Activated T-helper 2 cell treated with anti-CD3 and anti-CD28 coated beads, Interferon-gamma antibody, Interleukin-2, Interleukin-4, amounts not matched to agents 10 μg/mL and 5 μg/mL and 100 μg/mL, durations not matched to agents 14 hours and 24 hours and 36 hours (primary cell): ENCODE measurements around the gene RBM5. TPM values are rescaled to one million over a fixed set of nuclear protein-coding genes. Genes with fewer than 3 reads are reported as not detected.

ENCODE experiments used
- DNase-seq: peaks from one replicate; pipeline ENCODE4 v3.0.0; 2021; ENCODE audit warnings: low spot score
- H3K27ac Mint-ChIP-seq: one replicate; pipeline ENCODE4 v1.8.0; 2021; ENCODE audit warnings: mixed read lengths
- H3K27me3 Mint-ChIP-seq: one replicate; pipeline ENCODE4 v1.8.0; 2021; ENCODE audit warnings: low read depth, mixed read lengths
- H3K36me3 Mint-ChIP-seq: one replicate; pipeline ENCODE4 v1.8.0; 2021; ENCODE audit warnings: low read depth, mixed read lengths
- H3K4me1 Mint-ChIP-seq: one replicate; pipeline ENCODE4 v1.8.0; 2021; ENCODE audit warnings: low read depth, mixed read lengths
- H3K4me3 Mint-ChIP-seq: one replicate; pipeline ENCODE4 v1.8.0; 2021; ENCODE audit warnings: low read depth, mild to moderate bottlenecking, moderate library complexity, mixed read lengths
- H3K9me3 Mint-ChIP-seq: one replicate; pipeline ENCODE4 v1.8.0; 2021; ENCODE audit warnings: mixed read lengths
- intact Hi-C: fragments of 100-400 bp; cut with micrococcal nuclease; formaldehyde crosslinking; loops from one replicate; pipeline ENCODE4 v1.15.1; 2023
- total RNA-seq: library from RNA; stranded (reverse); gene quantifications from 2 replicates; pipeline ENCODE4 v1.2.3, GENCODE V29; 2022

Gene RBM5
- total RNA-seq, 1 donor from 2014 or later, result 139 TPM

DNA sequence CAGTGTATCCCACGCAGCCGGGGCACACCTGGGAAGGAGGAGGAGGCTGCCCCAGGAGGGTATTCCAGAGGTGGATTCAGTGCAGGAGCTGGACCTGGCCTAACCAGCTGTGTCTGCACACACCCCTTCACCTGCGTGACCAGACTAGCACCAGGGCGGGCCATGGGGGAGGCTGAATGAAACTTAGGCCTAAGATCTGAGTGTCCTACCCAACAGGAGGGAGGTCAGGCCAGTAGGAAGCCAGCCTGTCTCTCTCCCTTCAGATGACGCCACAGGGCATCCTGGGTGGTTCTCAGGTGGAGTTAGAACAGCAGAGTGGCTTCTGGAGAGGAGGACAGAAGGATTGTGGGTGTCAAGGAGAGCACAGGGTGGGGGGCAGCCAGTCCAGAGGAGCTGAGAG, 63.0 kb downstream of the RBM5 start:
- intact Hi-C loops, result no loop called here
- Mint-ChIP-seq H3K9me3 (no peaks in the 10 kb centered on the region), H3K36me3 (no peaks in the 10 kb centered on the region)

DNA sequence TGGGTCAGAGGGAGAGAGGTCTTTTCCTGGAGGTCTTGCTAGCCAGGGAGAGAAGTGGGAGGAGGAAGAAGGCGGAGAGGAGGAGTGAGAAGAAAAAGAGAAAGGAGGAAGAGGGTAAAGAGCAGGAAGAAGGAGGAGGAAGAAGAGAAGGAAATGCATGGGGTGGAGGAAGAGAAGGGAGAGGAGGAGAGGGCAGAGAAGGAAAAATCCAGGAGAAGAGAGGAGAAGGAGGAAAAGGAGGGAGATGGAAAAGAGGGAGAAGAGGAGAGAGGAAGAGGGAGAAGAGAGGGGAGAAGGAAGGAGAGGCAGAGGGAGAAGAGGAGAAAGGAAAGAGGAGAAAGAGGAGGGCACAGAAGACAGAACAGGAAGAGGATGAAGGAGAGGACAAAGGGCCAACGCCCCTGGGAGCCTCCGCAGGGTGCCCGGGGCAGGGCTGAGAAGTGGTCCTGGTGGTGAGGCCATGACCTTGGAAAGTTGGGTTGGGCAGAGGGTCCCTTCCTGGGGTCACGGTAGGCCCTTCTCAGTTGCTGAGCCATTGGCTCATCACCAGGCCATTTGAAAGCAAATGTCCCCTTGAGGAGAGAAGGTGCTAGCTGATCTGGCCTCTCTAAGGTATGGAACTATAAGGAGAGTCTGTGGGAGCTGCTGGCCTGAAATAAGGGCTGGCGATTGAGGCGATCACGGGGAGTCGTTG, 65.2 kb downstream of the RBM5 start:
- intact Hi-C loops, result no loop called here
- no peaks in the 10 kb centered on the region for H3K36me3 Mint-ChIP-seq

More for the DNA sequence above, 63.0 kb downstream of the RBM5 start:
- no peak overlapping the region for H3K4me3 Mint-ChIP-seq
- peaks cover 5% of the 10 kb centered on the region for H3K4me1 Mint-ChIP-seq
- H3K27ac Mint-ChIP-seq, result no peak overlapping the region
- peaks cover 27% of the 10 kb centered on the region for H3K27me3 Mint-ChIP-seq
- DNase-seq, result no peak

DNA sequence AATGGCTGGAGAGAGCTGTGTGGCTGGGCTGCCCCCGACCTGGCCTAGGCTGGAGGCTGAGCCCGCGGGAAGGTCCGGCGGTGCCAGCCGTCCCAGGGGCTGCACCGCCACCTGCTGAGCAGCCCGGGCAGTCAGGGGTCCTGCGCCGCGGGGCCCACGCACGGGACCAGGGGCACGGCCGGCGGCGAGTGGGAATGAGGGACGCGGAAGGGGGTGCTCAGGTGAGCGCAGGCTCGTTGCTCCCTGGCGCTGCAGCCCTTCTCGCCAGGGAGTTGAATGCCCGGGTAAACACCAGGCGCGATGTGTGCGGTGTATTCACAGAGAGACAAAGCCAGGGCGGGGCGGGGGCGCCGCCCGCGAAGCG, 65.7 kb downstream of the RBM5 start:
- no peak for DNase-seq
- H3K4me1 Mint-ChIP-seq, result peaks cover 5% of the 10 kb centered on the region
- H3K4me3 Mint-ChIP-seq, result peak overlapping the region; percentile 63
- H3K27ac Mint-ChIP-seq, result no peak overlapping the region
- intact Hi-C loops, result no loop called here
- no peaks in the 10 kb centered on the region for H3K9me3 Mint-ChIP-seq
- H3K36me3 Mint-ChIP-seq, result no peaks in the 10 kb centered on the region
- peaks cover 33% of the 10 kb centered on the region for H3K27me3 Mint-ChIP-seq

More for the DNA sequence above, 65.2 kb downstream of the RBM5 start:
- Mint-ChIP-seq H3K27me3 (peaks cover 32% of the 10 kb centered on the region), H3K9me3 (no peaks in the 10 kb centered on the region), H3K27ac (no peak overlapping the region), H3K4me3 (peak overlapping the region; percentile 63), H3K4me1 (peaks cover 5% of the 10 kb centered on the region)
- DNase-seq, result no peak

DNA sequence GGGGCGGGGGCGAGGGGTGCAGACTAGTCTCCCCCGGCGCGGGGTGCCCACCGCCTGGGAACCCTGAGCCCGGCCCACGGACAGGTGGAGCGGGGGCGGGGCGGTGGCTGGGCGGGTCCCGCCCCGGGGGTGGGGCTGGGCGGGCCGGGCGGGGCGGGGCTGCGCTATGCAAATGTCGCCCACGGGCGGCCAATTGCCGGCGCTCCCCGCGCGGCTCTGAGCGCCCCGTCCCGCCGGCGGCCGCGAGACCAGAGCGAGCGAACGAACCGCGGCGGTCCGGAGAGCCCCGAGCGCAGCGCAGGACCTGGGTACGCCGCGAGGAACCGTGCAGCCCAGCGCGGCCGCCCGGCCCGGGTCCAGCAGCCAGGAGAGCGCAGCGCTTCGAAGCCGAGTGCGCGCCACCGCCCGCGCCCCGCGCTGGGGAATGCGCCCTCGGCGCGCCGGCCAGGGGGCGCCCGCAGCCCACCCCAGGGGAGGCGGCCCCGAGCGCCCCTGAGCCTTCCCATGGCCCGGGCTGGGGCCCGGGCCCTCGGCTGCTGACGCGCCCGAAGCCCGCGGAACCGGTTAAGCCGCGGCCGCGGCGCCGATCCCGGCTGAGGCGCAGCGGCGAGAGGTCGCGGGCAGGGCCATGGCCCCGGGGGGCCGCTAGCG, 66.2 kb downstream of the RBM5 start, which contains the start of gene SEMA3F:
SEMA3F (plus strand) TSS at position 485 of the 651 bp plus-strand sequence. CDS start 4,299 bp downstream, outside the sequence.
- intact Hi-C loops, result no loop called here
- Mint-ChIP-seq H3K4me3 (peak within 1 kb of the TSS; percentile 71), H3K27me3 (peaks cover 33% of the 10 kb centered on the region), H3K36me3 (no peaks in the 10 kb centered on the region), H3K4me1 (peaks cover 5% of the 10 kb centered on the region), H3K9me3 (no peaks in the 10 kb centered on the region), H3K27ac (no peak within 1 kb of the TSS)
- peak; percentile 69 for DNase-seq

DNA sequence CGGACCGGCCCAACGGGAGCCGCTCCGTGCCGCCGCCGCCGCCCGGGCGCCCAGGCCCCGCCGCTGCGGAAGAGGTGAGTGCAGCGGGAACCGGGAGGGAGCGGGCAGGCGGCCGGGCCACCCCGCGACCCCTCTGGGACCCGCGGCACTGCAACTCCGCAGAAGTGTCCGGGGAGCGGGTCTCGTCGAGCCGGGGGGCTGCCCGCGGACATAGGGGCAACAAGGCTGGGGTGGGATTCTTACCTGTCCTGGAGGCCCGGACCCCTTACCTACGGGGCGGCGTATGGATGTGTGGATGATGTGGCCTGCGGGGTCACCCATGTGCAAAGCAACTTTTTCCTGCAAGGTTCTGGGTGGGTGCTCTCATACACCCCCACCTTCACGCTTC, 66.8 kb downstream of the RBM5 start:
- Mint-ChIP-seq H3K4me3 (peak overlapping the region; percentile 71), H3K27me3 (peaks cover 33% of the 10 kb centered on the region), H3K36me3 (no peaks in the 10 kb centered on the region), H3K27ac (no peak overlapping the region), H3K4me1 (peaks cover 5% of the 10 kb centered on the region), H3K9me3 (no peaks in the 10 kb centered on the region)
- intact Hi-C loops, result no loop called here
- DNase-seq, result no peak

DNA sequence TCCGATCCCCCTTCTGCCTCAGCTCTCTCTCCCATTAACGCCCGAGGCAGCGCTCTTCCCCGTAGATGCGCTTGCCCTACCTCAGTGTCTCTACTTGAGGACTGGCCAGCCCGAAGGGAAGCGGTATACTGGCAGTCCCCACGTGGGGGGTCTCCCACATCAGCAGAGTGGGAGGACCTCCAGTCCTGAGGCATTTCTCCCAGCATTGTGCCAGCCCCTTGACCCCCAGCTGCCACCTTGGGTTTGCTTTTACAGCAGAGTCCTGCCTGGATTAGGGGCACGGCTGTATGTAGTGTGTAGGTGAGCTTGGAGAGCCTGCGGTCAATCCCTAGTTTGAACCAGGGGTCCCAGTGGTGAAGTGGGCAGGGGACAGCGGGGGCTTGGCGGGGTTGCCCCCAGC, 67.2 kb downstream of the RBM5 start:
- intact Hi-C loops, result no loop called here
- H3K4me1 Mint-ChIP-seq, result peaks cover 5% of the 10 kb centered on the region
- peak overlapping the region; percentile 71 for H3K4me3 Mint-ChIP-seq
- H3K27ac Mint-ChIP-seq, result no peak overlapping the region
- no peaks in the 10 kb centered on the region for H3K9me3 Mint-ChIP-seq
- no peaks in the 10 kb centered on the region for H3K36me3 Mint-ChIP-seq
- DNase-seq, result no peak
- H3K27me3 Mint-ChIP-seq, result peaks cover 33% of the 10 kb centered on the region

DNA sequence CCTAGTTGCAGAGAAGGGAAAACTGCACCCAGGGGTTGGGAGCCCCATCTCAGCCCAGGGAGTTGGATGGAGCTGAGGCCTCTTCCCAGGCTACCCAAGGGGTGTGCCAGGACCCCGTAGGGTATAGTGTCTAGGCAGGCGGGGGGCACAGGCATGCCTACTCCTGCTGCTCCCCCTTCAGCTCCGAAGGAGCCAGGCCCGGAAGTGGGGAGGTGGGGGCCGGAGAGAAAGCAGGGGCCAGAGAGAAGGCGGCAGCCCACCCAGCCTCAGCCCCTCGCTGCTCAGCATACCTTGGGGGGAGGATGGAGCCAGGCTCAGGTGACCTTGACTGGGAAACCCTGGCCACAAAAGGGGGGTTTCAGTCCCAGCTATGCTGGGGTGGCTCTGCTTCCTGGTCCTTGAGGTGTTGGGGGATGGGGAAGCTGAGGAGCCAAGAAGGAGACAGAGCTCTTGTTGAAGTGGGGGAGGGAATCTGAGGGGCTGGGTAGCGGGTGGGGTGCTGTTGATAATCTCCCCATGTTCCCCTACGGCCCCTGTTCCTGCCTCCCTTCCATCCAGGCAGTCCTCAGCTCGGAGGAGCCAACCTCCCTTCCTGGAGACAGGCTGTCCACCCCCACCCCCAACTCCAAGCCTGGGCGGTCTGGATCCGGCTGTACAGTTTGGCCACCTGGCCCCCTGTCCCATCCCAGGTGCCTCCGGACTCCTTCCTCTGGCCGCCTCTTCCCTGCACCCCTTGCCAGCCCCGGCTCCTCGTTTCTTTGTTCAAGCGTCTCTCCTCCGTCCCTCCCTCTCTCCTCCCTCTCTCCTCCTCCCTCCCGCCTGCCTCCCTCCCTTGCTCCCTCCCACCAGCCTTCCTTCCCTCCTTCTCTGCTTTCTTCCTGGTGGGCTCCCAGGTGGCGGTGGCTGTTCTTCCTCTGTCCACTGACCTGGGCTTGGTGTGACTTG, 68.1 kb downstream of the RBM5 start:
- intact Hi-C loops, result no loop called here
- H3K4me1 Mint-ChIP-seq, result peaks cover 5% of the 10 kb centered on the region
- H3K9me3 Mint-ChIP-seq, result no peaks in the 10 kb centered on the region
- H3K27me3 Mint-ChIP-seq, result peaks cover 33% of the 10 kb centered on the region
- H3K36me3 Mint-ChIP-seq, result no peaks in the 10 kb centered on the region
- DNase-seq, result no peak
- H3K27ac Mint-ChIP-seq, result no peak overlapping the region
- no peak overlapping the region for H3K4me3 Mint-ChIP-seq

DNA sequence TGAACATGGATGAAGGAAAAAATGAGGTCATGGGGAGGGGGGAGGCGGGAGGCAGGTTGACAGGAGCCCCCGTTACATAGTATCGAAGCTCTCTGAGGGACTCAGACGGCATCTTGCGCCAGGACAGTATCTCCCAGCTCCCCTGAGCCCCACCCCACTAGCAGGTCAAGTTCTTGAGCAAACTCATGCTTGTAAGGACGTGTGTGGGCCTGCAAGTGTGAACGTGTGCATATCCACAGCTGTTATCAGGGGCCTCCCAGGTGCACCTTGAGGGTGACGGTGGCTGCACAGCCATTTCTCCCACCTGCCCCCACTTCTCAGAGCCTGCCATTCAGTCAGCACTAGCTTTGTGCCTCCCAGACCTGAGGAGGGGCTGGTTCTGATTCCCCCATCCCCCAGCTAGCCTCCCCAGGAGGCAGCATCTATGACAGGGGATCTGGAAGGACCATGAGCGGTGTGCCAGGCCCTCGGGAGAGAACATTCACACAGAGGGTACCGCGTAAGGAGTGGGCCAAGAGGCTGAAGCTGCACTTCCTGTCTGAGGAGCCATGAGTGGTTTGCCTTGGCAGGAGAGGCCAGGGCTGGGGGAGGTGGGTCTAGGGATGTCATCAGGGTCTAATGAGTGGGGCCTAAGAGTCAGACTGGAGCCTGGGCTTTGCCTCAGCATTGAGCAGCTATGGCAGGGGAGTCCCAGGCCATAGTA, 69.3 kb downstream of the RBM5 start:
- Mint-ChIP-seq H3K27me3 (peaks cover 33% of the 10 kb centered on the region), H3K4me3 (no peak overlapping the region), H3K27ac (no peak overlapping the region)

DNA sequence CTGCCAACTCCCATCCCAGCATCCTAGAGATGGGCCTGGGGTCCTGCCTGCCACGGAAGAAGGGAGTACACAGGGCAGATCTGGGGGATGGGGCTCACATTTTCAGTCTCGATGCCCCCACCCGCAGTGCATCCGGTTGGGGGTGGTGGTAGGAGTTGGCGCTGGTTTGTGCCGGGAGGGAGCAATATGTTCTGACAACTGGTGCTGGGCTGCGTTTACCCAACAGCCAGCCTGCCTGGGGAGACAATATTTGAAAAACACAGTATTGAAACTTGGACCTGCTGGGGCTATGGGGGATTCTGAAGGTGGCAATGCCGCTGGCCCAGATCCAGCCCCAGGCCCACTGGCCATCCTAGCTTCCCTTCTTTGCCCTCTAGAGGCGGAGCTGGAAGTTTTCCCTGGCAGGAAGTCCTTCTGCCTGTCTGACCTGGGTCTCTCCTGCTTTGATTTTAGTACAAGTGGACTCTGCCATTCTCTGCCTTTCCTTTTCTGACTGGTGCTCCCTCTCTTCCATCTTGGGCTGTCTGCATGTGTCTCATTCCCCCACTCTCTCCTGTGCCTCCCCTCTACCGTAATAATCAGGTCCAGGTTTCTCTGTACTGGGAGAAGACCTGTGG, 69.9 kb downstream of the RBM5 start:
- no peak overlapping the region for H3K27ac Mint-ChIP-seq
- peaks cover 5% of the 10 kb centered on the region for H3K4me1 Mint-ChIP-seq
- no peaks in the 10 kb centered on the region for H3K9me3 Mint-ChIP-seq
- no peak overlapping the region for H3K4me3 Mint-ChIP-seq
- H3K36me3 Mint-ChIP-seq, result no peaks in the 10 kb centered on the region
- intact Hi-C loops, result no loop called here
- peaks cover 27% of the 10 kb centered on the region for H3K27me3 Mint-ChIP-seq
- DNase-seq, result no peak

More for the DNA sequence above, 69.3 kb downstream of the RBM5 start:
- Mint-ChIP-seq H3K36me3 (no peaks in the 10 kb centered on the region), H3K9me3 (no peaks in the 10 kb centered on the region), H3K4me1 (peaks cover 5% of the 10 kb centered on the region)
- intact Hi-C loops, result no loop called here
- no peak for DNase-seq

DNA sequence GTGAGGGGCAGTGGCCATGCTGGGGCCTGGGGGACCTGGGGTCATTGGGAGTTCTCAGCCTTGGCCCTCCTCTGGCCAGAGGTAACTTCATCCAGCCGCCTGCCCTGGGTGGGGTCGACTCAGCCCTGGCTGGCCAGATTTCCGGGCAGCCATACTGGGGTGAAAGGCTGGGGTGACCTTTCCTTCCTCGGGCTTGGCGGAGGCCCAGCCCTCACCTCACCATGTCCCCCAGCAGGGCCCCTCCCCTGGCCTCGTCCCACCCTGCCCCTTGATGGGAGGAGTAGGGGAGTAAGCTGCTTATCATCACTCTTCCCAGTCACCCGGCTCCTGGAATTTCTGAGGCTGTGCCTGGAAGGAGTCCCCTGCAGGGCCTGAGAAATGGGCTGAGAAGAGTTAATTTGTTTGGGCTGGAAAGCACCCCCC, 71.9 kb downstream of the RBM5 start:
- Mint-ChIP-seq H3K4me3 (no peak overlapping the region), H3K9me3 (no peaks in the 10 kb centered on the region), H3K27ac (no peak overlapping the region), H3K36me3 (no peaks in the 10 kb centered on the region), H3K27me3 (peaks cover 22% of the 10 kb centered on the region), H3K4me1 (peaks cover 2% of the 10 kb centered on the region)
- DNase-seq, result no peak
- intact Hi-C loops, result no loop called here

DNA sequence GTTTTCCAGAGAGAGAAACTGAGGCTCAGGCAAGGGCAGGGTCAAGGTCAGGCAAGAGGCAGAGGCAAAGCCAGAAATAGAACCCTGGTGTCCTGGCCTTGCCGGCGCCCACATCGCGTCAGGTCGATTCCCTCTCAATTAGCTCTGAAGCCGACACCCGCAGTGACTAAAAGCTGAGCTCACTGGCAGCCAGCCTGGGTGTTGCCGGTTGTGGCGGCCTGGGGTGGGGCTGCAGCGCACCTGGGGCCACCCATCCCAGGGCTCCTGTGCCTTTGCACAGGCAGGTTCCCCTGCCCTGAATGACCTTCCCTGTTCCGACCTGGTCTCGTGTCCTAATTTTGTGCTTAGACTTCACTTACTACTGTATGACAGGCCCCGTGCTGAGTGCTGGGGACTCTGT, 72.6 kb downstream of the RBM5 start:
- no peaks in the 10 kb centered on the region for H3K4me1 Mint-ChIP-seq
- H3K4me3 Mint-ChIP-seq, result no peak overlapping the region
- H3K27ac Mint-ChIP-seq, result no peak overlapping the region
- DNase-seq, result no peak
- no peaks in the 10 kb centered on the region for H3K36me3 Mint-ChIP-seq
- intact Hi-C loops, result no loop called here
- no peaks in the 10 kb centered on the region for H3K9me3 Mint-ChIP-seq
- H3K27me3 Mint-ChIP-seq, result peaks cover 15% of the 10 kb centered on the region
